Measurements from ENCODE around the gene ZNF300.

GRCh38 chr5:150945947-150946346 lies 41.2 kb upstream of the ZNF300 start:
- no peak for TF ChIP-seq POLR2A (IDR thresholded peaks at IDR 0.05)
- no peak for TF ChIP-seq CTCF (IDR thresholded peaks at IDR 0.05)
